Endothelial cell of umbilical vein (primary cell): ENCODE results near the gene KLHL30. TPM values are rescaled to one million over a fixed set of nuclear protein-coding genes. Genes with fewer than 3 reads are reported as not detected.

Experiments used
- BruUV-seq: library from RNA; stranded (reverse); fragments of 400-500 nt; replicated peaks from 2 replicates; lab custom pipeline; 2021; lab: Mats Ljungman, UMichigan
- CTCF ChIA-PET: fragments of 300-600, 350-600 bp; sonication (Branson Sonifier 250); formaldehyde crosslinking; loops from one replicate; lab custom pipeline; 2021; ENCODE audit warnings: antibody characterized with exemption, inconsistent platforms; lab: Charles Lee
- POLR2A ChIA-PET: fragments of 300-600, 350-600 bp; sonication (Branson Sonifier 250); formaldehyde crosslinking; loops from one replicate; lab custom pipeline; 2021; ENCODE audit warnings: antibody characterized with exemption, inconsistent platforms; lab: Charles Lee
- DNase-seq: peaks from one replicate; pipeline ENCODE4 v3.0.0-alpha.2; 2011; ENCODE audit warnings: low read depth, low spot score
- FAIRE-seq: peaks from 2 replicates; lab custom pipeline; 2011; peaks lifted over from hg19 to GRCh38; lab: Jason Lieb, UNC
- H2AFZ ChIP-seq: 2 replicates; pipeline ENCODE4 v1.6.0; 2012; ENCODE audit warnings: low read depth, low read length, control low read depth, inconsistent platforms
- H3K27ac ChIP-seq: 2 replicates; pipeline ENCODE4 v1.5.1; 2011; ENCODE audit warnings: low read depth, mild to moderate bottlenecking, control low read depth, low read length, moderate library complexity; ENCODE audit not compliant: insufficient read depth
- H3K27me3 ChIP-seq, 2 experiments: 2 replicates each; pipeline versions ENCODE4 v1.6.0 to v1.6.1; 2011; ENCODE audit warnings: low read length in 2 of 2, mixed read lengths in 1 of 2; ENCODE audit not compliant: control insufficient read depth in 2 of 2, insufficient read depth in 2 of 2
- H3K36me3 ChIP-seq, 2 experiments: 2 replicates in 1 of 2; 3 replicates in 1 of 2; pipeline ENCODE4 v1.5.1; 2011; ENCODE audit warnings: low read length in 2 of 2, mild to moderate bottlenecking in 1 of 2, moderate library complexity in 1 of 2; ENCODE audit not compliant: control insufficient read depth in 2 of 2, insufficient read depth in 2 of 2; ENCODE audit errors: extremely low read depth in 1 of 2
- H3K4me1 ChIP-seq: 3 replicates; pipeline ENCODE4 v1.5.1; 2011; ENCODE audit warnings: mild to moderate bottlenecking, low read length; ENCODE audit not compliant: control insufficient read depth, insufficient read depth; ENCODE audit errors: extremely low read depth
- H3K4me2 ChIP-seq: 2 replicates; pipeline ENCODE4 v1.6.1; 2011; ENCODE audit warnings: low read length, control low read depth, mixed read lengths; ENCODE audit not compliant: insufficient read depth
- H3K4me3 ChIP-seq, 3 experiments: fragments of 200-600 bp in 1 of 3; sonication (generic), shearing (Covaris generic) in 1 of 3; replicated peaks in 1 of 3; 2 replicates each; pipeline ENCODE4 v1.5.1; 2011 to 2016; ENCODE audit warnings: control low read depth in 3 of 3, low read length in 3 of 3, mild to moderate bottlenecking in 2 of 3, inconsistent platforms in 1 of 3, low read depth in 1 of 3, moderate library complexity in 1 of 3; ENCODE audit not compliant: insufficient read depth in 1 of 3
- H3K79me2 ChIP-seq: 2 replicates; pipeline ENCODE4 v1.6.0; 2012; ENCODE audit warnings: low read length, inconsistent platforms; ENCODE audit not compliant: control insufficient read depth, insufficient read depth
- H3K9ac ChIP-seq: replicated peaks from 2 replicates; pipeline ENCODE3; 2011; ENCODE audit warnings: low read length, control low read depth; ENCODE audit not compliant: insufficient read depth; ENCODE audit errors: extremely low read depth
- H3K9me1 ChIP-seq: replicated peaks from 3 replicates; pipeline ENCODE4 v1.6.0; 2011; ENCODE audit warnings: mild to moderate bottlenecking, low read length; ENCODE audit not compliant: control insufficient read depth, insufficient read depth; ENCODE audit errors: extremely low read depth
- H3K9me3 ChIP-seq: replicated peaks from 2 replicates; pipeline ENCODE4 v1.5.1; 2012; ENCODE audit warnings: low read length, inconsistent platforms; ENCODE audit not compliant: control insufficient read depth, insufficient read depth
- H4K20me1 ChIP-seq: replicated peaks from 2 replicates; pipeline ENCODE3; 2011; ENCODE audit warnings: mild to moderate bottlenecking, low read length; ENCODE audit not compliant: control insufficient read depth, insufficient read depth; ENCODE audit errors: extremely low read depth
- EZH2 ChIP-seq: IDR thresholded peaks from 2 replicates; pipeline ENCODE4 v1.6.1; 2012; ENCODE audit warnings: borderline replicate concordance, low read depth, mild to moderate bottlenecking, moderate library complexity, low read length, inconsistent platforms; ENCODE audit not compliant: severe bottlenecking
- FOS ChIP-seq: IDR thresholded peaks from 2 replicates; pipeline ENCODE4 v1.6.1; 2011; ENCODE audit warnings: mild to moderate bottlenecking, low read length, moderate library complexity, borderline replicate concordance; ENCODE audit not compliant: insufficient read depth
- GATA2 ChIP-seq: IDR thresholded peaks from 2 replicates; pipeline ENCODE4 v1.7.0; 2011; ENCODE audit warnings: low read depth, mild to moderate bottlenecking, moderate library complexity, mixed read lengths, low read length; ENCODE audit not compliant: insufficient read length, insufficient read depth
- JUN ChIP-seq: IDR thresholded peaks from 2 replicates; pipeline ENCODE4 v1.6.1; 2011; ENCODE audit warnings: borderline replicate concordance, low read depth; ENCODE audit not compliant: insufficient read length, insufficient read depth
- MYC ChIP-seq: IDR thresholded peaks from one replicate; pipeline ENCODE4 v1.6.1; 2011; ENCODE audit warnings: mild to moderate bottlenecking, low read depth, low read length
- POLR2A ChIP-seq: IDR thresholded peaks from 2 replicates; pipeline ENCODE4 v1.6.1; 2012; ENCODE audit warnings: low read depth, mild to moderate bottlenecking, control low read depth, low read length
- POLR2AphosphoS5 ChIP-seq: IDR thresholded peaks from 2 replicates; pipeline ENCODE4 v1.6.1; 2012; ENCODE audit warnings: low read depth, mild to moderate bottlenecking, control low read depth, low read length, moderate library complexity; ENCODE audit not compliant: insufficient read depth
- dilution Hi-C: fragments of 300-500 bp; cut with MboI; formaldehyde crosslinking; loops from one replicate; pipeline ENCODE4 v1.15.0; 2019; ENCODE audit warnings: low sequenced_read_pairs; ENCODE audit not compliant: extremely low pct_ligation_motif_present
- intact Hi-C: fragments of 100-400 bp; cut with micrococcal nuclease; formaldehyde crosslinking; loops from one replicate; pipeline ENCODE4 v1.10.0; 2022
- polyA plus RNA-seq, 4 experiments: library from polyadenylated mRNA; depleted of rRNA in 3 of 4; stranded (reverse) in 3 of 4; unstranded in 1 of 4; fragments of >200 nt; gene quantifications; 2 replicates each; pipeline versions ENCODE4 v1.2.1 to v1.2.3, GENCODE V29; 2011 to 2012; ENCODE audit warnings: missing spikeins in 1 of 4
- total RNA-seq: library from RNA; stranded (reverse); gene quantifications from 2 replicates; pipeline ENCODE4 v1.2.3, GENCODE V29; 2021
- TF ChIP-seq, protein P1 (sequence below), 2 donors: IDR thresholded peaks; 1 replicate in 1 of 2; 2 replicates in 1 of 2; pipeline ENCODE4 v1.5.1; 2011; ENCODE audit warnings: low read length in 2 of 2, mild to moderate bottlenecking in 2 of 2, moderate library complexity in 2 of 2, control low read depth in 1 of 2, inconsistent platforms in 1 of 2, low read depth in 1 of 2; ENCODE audit not compliant: insufficient read depth in 1 of 2; ENCODE audit errors: extremely low read depth in 1 of 2
- TF ChIP-seq, protein P2 (sequence below): IDR thresholded peaks from 2 replicates; pipeline ENCODE4 v1.6.1; 2011; ENCODE audit not compliant: insufficient read depth, insufficient read length

The KLHL30 gene
- total and polyA plus RNA-seq, 2 donors (not counting 3 experiments of a cell fraction or from before 2014, with no cell fraction given), result not detected

DNA sequence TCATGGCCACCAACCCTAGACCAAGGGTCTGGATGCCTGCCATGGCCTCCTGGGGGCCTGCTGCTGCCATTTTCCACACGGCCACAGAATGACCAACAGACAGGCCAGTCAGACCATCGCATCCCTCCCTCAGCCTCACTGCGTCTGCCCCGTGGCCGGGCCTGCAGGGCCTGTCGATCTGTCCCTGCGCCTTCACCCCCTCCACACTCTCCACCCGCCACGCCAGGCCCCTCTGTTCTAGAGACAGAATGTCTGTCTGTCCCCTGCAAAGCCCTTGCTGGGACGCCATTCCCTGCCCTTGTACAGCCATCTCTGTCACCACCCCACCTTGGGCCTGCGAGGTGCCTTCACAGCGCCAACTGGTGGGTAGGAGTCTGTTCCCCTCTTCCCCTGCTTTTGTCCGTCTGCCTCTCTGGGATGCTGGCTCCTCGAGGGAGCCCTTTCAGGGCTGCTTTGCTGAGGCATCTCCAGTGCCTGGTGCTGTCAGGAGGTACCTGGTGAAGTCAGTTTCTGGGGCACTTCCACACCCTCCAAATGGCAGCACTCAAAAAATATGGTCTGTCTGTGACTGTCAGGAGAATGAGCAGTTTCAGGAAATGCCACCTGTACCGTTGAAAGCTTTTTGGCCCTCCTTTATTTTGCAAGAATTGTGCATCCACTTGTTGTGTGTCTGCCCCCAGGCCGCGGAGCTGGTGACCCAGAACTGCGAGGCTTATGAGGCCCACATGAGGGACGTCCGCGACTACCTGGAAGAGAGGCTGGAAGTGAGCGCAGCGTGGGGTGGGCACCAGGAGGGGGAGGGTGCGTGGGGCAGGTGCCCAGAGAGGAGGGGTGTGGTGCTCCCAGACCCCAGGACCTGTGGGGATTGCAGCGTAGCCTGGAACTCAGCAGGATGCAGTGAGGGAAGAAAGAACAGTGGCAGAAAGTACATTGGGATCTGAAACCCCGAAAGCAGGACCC lies 45.0 kb upstream of the KLHL30 start:
- Histone ChIP-seq H3K4me3 (no peak overlapping the region), H3K27me3 (no peaks in the 10 kb centered on the region), H3K4me1 (no peaks in the 10 kb centered on the region), H3K36me3 (no peaks in the 10 kb centered on the region), H3K27ac (no peak overlapping the region), H4K20me1 (no peaks in the 10 kb centered on the region), H3K9me3 (no peaks in the 10 kb centered on the region), H3K79me2 (no peaks in the 10 kb centered on the region), H3K9ac (no peak overlapping the region), H3K4me2 (no peak overlapping the region), H3K9me1 (no peaks in the 10 kb centered on the region), H2AFZ (no peak overlapping the region)
- ChIA-PET CTCF (no interaction called here), POLR2A (no interaction called here)
- no peak for TF ChIP-seq POLR2AphosphoS5
- TF ChIP-seq POLR2A, result no peak
- no peak for TF ChIP-seq GATA2
- no peak for TF ChIP-seq EZH2
- TF ChIP-seq, protein P1, sequence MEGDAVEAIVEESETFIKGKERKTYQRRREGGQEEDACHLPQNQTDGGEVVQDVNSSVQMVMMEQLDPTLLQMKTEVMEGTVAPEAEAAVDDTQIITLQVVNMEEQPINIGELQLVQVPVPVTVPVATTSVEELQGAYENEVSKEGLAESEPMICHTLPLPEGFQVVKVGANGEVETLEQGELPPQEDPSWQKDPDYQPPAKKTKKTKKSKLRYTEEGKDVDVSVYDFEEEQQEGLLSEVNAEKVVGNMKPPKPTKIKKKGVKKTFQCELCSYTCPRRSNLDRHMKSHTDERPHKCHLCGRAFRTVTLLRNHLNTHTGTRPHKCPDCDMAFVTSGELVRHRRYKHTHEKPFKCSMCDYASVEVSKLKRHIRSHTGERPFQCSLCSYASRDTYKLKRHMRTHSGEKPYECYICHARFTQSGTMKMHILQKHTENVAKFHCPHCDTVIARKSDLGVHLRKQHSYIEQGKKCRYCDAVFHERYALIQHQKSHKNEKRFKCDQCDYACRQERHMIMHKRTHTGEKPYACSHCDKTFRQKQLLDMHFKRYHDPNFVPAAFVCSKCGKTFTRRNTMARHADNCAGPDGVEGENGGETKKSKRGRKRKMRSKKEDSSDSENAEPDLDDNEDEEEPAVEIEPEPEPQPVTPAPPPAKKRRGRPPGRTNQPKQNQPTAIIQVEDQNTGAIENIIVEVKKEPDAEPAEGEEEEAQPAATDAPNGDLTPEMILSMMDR (IDR thresholded peaks at IDR 0.05; ENCODE audit: extremely low read depth in 1 of 2, insufficient read depth in 1 of 2, low read depth in 1 of 2, low read length in 2 of 2), result no peak
- no peak for TF ChIP-seq JUN
- TF ChIP-seq MYC, result no peak
- TF ChIP-seq, protein P2, sequence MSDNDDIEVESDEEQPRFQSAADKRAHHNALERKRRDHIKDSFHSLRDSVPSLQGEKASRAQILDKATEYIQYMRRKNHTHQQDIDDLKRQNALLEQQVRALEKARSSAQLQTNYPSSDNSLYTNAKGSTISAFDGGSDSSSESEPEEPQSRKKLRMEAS, result no peak
- TF ChIP-seq FOS, result no peak
- DNase-seq (no peak), FAIRE-seq (no peak)
- dilution Hi-C loops (no loop called here), intact Hi-C loops (no loop called here)
- BruUV-seq, result no TSS peak
